GM23338 (cell line): Measurements from ENCODE around the gene SLC41A2. TPM values are rescaled to one million over a fixed set of nuclear protein-coding genes. Genes with fewer than 3 reads are reported as not detected.

Source experiments
- ATAC-seq: fragments of 200-7000 bp; cut with Tn5 transposase; 3 replicates; pipeline ENCODE4 v1.9.1; 2020
- DNase-seq: peaks from one replicate; pipeline ENCODE4 v3.0.0-alpha.2; 2015; ENCODE audit warnings: low spot score
- H2AFZ ChIP-seq: fragments of 200-600 bp; sonication (generic); 2 replicates; pipeline ENCODE4 v1.8.0; 2016; ENCODE audit warnings: antibody characterized with exemption, mild to moderate bottlenecking, moderate library complexity
- H3F3A ChIP-seq: fragments of 200-600 bp; sonication (generic); replicated peaks from 2 replicates; pipeline ENCODE4 v1.8.0; 2017; ENCODE audit warnings: antibody characterized with exemption, mixed run types, low read depth
- H3K27ac ChIP-seq: fragments of 200-600 bp; sonication (generic); 2 replicates; pipeline ENCODE4 v1.6.1; 2016; ENCODE audit warnings: low read depth
- H3K27me3 ChIP-seq: fragments of 200-600 bp; sonication (generic); 2 replicates; pipeline ENCODE4 v1.8.0; 2016; ENCODE audit warnings: mild to moderate bottlenecking, mixed run types, moderate library complexity; ENCODE audit not compliant: insufficient read depth
- H3K36me3 ChIP-seq: fragments of 200-600 bp; sonication (generic); 2 replicates; pipeline ENCODE4 v1.8.0; 2016; ENCODE audit warnings: mild to moderate bottlenecking; ENCODE audit not compliant: insufficient read depth
- H3K4me1 ChIP-seq: fragments of 200-600 bp; sonication (generic); 2 replicates; pipeline ENCODE4 v1.8.0; 2016; ENCODE audit warnings: mild to moderate bottlenecking, moderate library complexity; ENCODE audit not compliant: insufficient read depth
- H3K4me2 ChIP-seq: fragments of 200-600 bp; sonication (generic); 2 replicates; pipeline ENCODE4 v1.7.1; 2017; ENCODE audit warnings: mixed run types
- H3K4me3 ChIP-seq: fragments of 200-600 bp; sonication (generic); 2 replicates; pipeline ENCODE4 v1.6.1; 2016; ENCODE audit warnings: mixed run types
- H3K79me2 ChIP-seq: fragments of 200-600 bp; sonication (generic); replicated peaks from 2 replicates; pipeline ENCODE4 v1.8.0; 2017; ENCODE audit warnings: mild to moderate bottlenecking; ENCODE audit not compliant: insufficient read depth
- H3K9me2 ChIP-seq: fragments of 200-600 bp; sonication (generic); 2 replicates; pipeline ENCODE4 v1.8.0; 2017; ENCODE audit not compliant: insufficient read depth
- H4K20me1 ChIP-seq: fragments of 200-600 bp; sonication (generic); replicated peaks from 2 replicates; pipeline ENCODE4 v1.8.0; 2017; ENCODE audit warnings: mild to moderate bottlenecking; ENCODE audit not compliant: insufficient read depth
- H3K27ac Mint-ChIP-seq: 2 replicates; pipeline ENCODE4 v1.8.0; 2020; ENCODE audit warnings: inconsistent platforms, mild to moderate bottlenecking, moderate library complexity, mixed read lengths
- H3K27me3 Mint-ChIP-seq: 3 replicates; pipeline ENCODE4 v1.8.0; 2022; ENCODE audit warnings: low read depth, mild to moderate bottlenecking, moderate library complexity, mixed read lengths, inconsistent platforms; ENCODE audit not compliant: insufficient read depth, poor library complexity
- H3K36me3 Mint-ChIP-seq: 3 replicates; pipeline ENCODE4 v1.8.0; 2021; ENCODE audit warnings: low read depth, mild to moderate bottlenecking, inconsistent platforms, moderate library complexity, mixed read lengths
- H3K4me1 Mint-ChIP-seq: 3 replicates; pipeline ENCODE4 v1.8.0; 2020; ENCODE audit warnings: mild to moderate bottlenecking, inconsistent platforms, mixed read lengths
- H3K4me3 Mint-ChIP-seq: 3 replicates; pipeline ENCODE4 v1.8.0; 2021; ENCODE audit warnings: moderate library complexity, mild to moderate bottlenecking, inconsistent platforms, mixed read lengths
- H3K9me3 Mint-ChIP-seq: 3 replicates; pipeline ENCODE4 v1.8.0; 2020; ENCODE audit warnings: moderate library complexity, mild to moderate bottlenecking, inconsistent platforms, mixed read lengths
- CREB1 ChIP-seq: fragments of 250-450 bp; sonication (Bioruptor Pico); IDR thresholded peaks from 2 replicates; pipeline ENCODE4 v1.5.0; 2020; ENCODE audit warnings: low read depth, mild to moderate bottlenecking, moderate library complexity
- JUNB ChIP-seq: IDR thresholded peaks from one replicate; pipeline ENCODE4 v1.6.1; 2016; ENCODE audit warnings: antibody characterized with exemption; ENCODE audit not compliant: unreplicated experiment
- POLR2AphosphoS5 ChIP-seq: IDR thresholded peaks from 2 replicates; pipeline ENCODE4 v1.6.1; 2016; ENCODE audit warnings: antibody characterized with exemption, low read depth
- ZNF462 ChIP-seq: fragments of 250-450 bp; sonication (Bioruptor Pico); IDR thresholded peaks from 2 replicates; pipeline ENCODE4 v1.5.0; 2020; ENCODE audit warnings: mild to moderate bottlenecking, moderate library complexity
- polyA plus RNA-seq: library from polyadenylated mRNA; unstranded; fragments of >200 nt; fragmentation: Nextera tagmentation; extraction: Ambion mirVana; gene quantifications from 2 replicates; pipeline ENCODE4 v1.2.1, GENCODE V29; 2016
- total RNA-seq: library from RNA; depleted of rRNA; stranded (reverse); fragments of >200 nt; shearing (Covaris generic); gene quantifications from 2 replicates; pipeline ENCODE4 v1.2.3, GENCODE V29; 2014
- TF ChIP-seq, protein P1 (sequence below), 2 experiments: fragments of 200-600 bp in 1 of 2; sonication (generic) in 1 of 2; conservative IDR thresholded peaks; 2 replicates each; pipeline versions ENCODE4 v1.5.1 to v1.6.1; 2016 to 2017; ENCODE audit warnings: antibody characterized with exemption in 2 of 2, low read depth in 2 of 2, mild to moderate bottlenecking in 2 of 2, moderate library complexity in 1 of 2

SLC41A2 gene
- total and polyA plus RNA-seq, 2 experiments from 2014 or later, result 1.5 to 6.8 TPM

GRCh38 chr12:104966677-104967076, 8.6 kb upstream of the SLC41A2 start:
- ATAC-seq (no peak), DNase-seq (no peak)
- Histone ChIP-seq H3K9me2 (no peaks in the 10 kb centered on the region), H3K4me1 (no peaks in the 10 kb centered on the region), H3K27me3 (no peaks in the 10 kb centered on the region), H4K20me1 (no peaks in the 10 kb centered on the region), H3K4me2 (no peak overlapping the region), H3K27ac (no peak overlapping the region), H2AFZ (no peak overlapping the region), H3K36me3 (no peaks in the 10 kb centered on the region), H3F3A (no peaks in the 10 kb centered on the region), H3K79me2 (no peaks in the 10 kb centered on the region), H3K4me3 (no peak overlapping the region)
- TF ChIP-seq POLR2AphosphoS5 (no peak), CREB1 (no peak), JUNB (no peak), ZNF462 (CRISPR knock-in tag) (no peak)
- TF ChIP-seq, protein P1, sequence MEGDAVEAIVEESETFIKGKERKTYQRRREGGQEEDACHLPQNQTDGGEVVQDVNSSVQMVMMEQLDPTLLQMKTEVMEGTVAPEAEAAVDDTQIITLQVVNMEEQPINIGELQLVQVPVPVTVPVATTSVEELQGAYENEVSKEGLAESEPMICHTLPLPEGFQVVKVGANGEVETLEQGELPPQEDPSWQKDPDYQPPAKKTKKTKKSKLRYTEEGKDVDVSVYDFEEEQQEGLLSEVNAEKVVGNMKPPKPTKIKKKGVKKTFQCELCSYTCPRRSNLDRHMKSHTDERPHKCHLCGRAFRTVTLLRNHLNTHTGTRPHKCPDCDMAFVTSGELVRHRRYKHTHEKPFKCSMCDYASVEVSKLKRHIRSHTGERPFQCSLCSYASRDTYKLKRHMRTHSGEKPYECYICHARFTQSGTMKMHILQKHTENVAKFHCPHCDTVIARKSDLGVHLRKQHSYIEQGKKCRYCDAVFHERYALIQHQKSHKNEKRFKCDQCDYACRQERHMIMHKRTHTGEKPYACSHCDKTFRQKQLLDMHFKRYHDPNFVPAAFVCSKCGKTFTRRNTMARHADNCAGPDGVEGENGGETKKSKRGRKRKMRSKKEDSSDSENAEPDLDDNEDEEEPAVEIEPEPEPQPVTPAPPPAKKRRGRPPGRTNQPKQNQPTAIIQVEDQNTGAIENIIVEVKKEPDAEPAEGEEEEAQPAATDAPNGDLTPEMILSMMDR (conservative IDR thresholded peaks at IDR 0.05; ENCODE audit: low read depth in 2 of 2), result no peak
- no peak overlapping the region for H3K27ac Mint-ChIP-seq
- no peaks in the 10 kb centered on the region for H3K36me3 Mint-ChIP-seq
- H3K9me3 Mint-ChIP-seq, result no peaks in the 10 kb centered on the region
- no peak overlapping the region for H3K4me3 Mint-ChIP-seq
- H3K4me1 Mint-ChIP-seq, result 0 out of 3 replicates have a peak, but pooled peaks cover 2% of the 10 kb centered on the region
- peaks cover 2% of the 10 kb centered on the region for H3K27me3 Mint-ChIP-seq
